Stimulated activated CD8-positive, alpha-beta memory T cell treated with anti-CD3 and anti-CD28 coated beads, Interleukin-12 subunit alpha, Interleukin-12 subunit beta, amount 100 ng/mL, for 4 hours (primary cell): Measurements from ENCODE around the gene ABT1.
"Not testable (repeated sequence)": the region's sequence is repeated elsewhere in the genome, so short reads cannot be mapped to it uniquely, and the experiment has no call there.

Source experiments
- DNase-seq: peaks from one replicate; pipeline ENCODE4 v3.0.0-alpha.2; 2020; ENCODE audit warnings: low read depth

Gene ABT1

GRCh38 chr6:26596579-26597388 is at the start of gene ABT1:
TSS of gene ABT1 (plus strand) at chr6:26596953. CDS start at chr6:26596983, 30 bp downstream.
- peak; percentile 93 for DNase-seq

GRCh38 chr6:26547363-26547762 is 49.4 kb upstream of the ABT1 start:
- not testable (repeated sequence) for DNase-seq

- no peak for DNase-seq
Measured at GRCh38 chr6:26550250-26550993, 46.3 kb upstream of the ABT1 start.

GRCh38 chr6:26552205-26552604 is 44.5 kb upstream of the ABT1 start:
- DNase-seq = no peak

GRCh38 chr6:26552640-26553188 is 44.0 kb upstream of the ABT1 start:
- DNase-seq = no peak

GRCh38 chr6:26553264-26553634 is 43.5 kb upstream of the ABT1 start:
- DNase-seq = peak; percentile 59

GRCh38 chr6:26553635-26554446 is 42.9 kb upstream of the ABT1 start:
- DNase-seq = peak; percentile 63

- DNase-seq = no peak
Measured at GRCh38 chr6:26554447-26554696, 42.4 kb upstream of the ABT1 start.

- no peak for DNase-seq
Measured at GRCh38 chr6:26554697-26555504, 41.9 kb upstream of the ABT1 start.

GRCh38 chr6:26555505-26556262 is 41.1 kb upstream of the ABT1 start:
- no peak for DNase-seq

- DNase-seq = no peak
Measured at GRCh38 chr6:26556263-26557070, 40.3 kb upstream of the ABT1 start.

- no peak for DNase-seq
Measured at GRCh38 chr6:26561533-26562466, 35.0 kb upstream of the ABT1 start.

GRCh38 chr6:26563488-26563887 is 33.3 kb upstream of the ABT1 start:
- DNase-seq = no peak

- DNase-seq = peak; percentile 93
Measured at GRCh38 chr6:26568601-26569432, 27.9 kb upstream of the ABT1 start.

GRCh38 chr6:26569433-26569764 is 27.4 kb upstream of the ABT1 start:
- no peak for DNase-seq

GRCh38 chr6:26570027-26570809 is 26.5 kb upstream of the ABT1 start:
- no peak for DNase-seq

GRCh38 chr6:26571592-26572296 is 25.0 kb upstream of the ABT1 start:
- no peak for DNase-seq
